Fibroblast of mammary gland (primary cell): ENCODE measurements around the gene CASZ1.

Source experiments
- DNase-seq: peaks from one replicate; pipeline ENCODE4 v3.0.0-alpha.2; 2010; ENCODE audit warnings: low read depth
- H3K4me3 ChIP-seq: 2 replicates; pipeline ENCODE4 v1.5.1; 2011; ENCODE audit warnings: low read depth, mild to moderate bottlenecking, low read length, moderate library complexity; ENCODE audit not compliant: control insufficient read depth
- TF ChIP-seq, protein P1 (sequence below): conservative IDR thresholded peaks from 2 replicates; pipeline ENCODE4 v1.5.1; 2011; ENCODE audit warnings: low read depth, low read length, inconsistent platforms; ENCODE audit not compliant: control insufficient read depth, insufficient read depth

Gene CASZ1

DNA sequence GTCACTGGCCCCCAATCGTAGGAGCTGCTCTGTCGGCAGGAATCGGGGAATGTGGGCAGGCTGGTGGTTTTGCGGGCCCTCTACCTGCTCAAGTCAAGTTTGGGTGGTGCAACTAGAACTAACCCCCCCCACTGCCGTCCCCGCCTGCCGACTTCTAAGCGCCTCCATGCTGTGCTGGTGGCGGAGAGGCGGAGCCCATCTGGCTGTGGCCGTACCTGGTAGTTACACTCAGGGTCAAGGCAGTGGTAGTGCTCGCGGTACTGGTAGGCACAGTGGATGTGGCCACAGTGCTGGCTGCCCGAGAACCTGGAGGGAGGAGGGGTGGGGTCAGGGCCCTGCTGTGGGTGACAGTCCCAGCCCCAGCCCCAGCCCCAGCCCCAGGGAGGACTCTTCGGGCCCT is 140.0 kb downstream of the CASZ1 start:
- TF ChIP-seq, protein P1, sequence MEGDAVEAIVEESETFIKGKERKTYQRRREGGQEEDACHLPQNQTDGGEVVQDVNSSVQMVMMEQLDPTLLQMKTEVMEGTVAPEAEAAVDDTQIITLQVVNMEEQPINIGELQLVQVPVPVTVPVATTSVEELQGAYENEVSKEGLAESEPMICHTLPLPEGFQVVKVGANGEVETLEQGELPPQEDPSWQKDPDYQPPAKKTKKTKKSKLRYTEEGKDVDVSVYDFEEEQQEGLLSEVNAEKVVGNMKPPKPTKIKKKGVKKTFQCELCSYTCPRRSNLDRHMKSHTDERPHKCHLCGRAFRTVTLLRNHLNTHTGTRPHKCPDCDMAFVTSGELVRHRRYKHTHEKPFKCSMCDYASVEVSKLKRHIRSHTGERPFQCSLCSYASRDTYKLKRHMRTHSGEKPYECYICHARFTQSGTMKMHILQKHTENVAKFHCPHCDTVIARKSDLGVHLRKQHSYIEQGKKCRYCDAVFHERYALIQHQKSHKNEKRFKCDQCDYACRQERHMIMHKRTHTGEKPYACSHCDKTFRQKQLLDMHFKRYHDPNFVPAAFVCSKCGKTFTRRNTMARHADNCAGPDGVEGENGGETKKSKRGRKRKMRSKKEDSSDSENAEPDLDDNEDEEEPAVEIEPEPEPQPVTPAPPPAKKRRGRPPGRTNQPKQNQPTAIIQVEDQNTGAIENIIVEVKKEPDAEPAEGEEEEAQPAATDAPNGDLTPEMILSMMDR: no peak
- no peak overlapping the region for H3K4me3 ChIP-seq
- no peak for DNase-seq

DNA sequence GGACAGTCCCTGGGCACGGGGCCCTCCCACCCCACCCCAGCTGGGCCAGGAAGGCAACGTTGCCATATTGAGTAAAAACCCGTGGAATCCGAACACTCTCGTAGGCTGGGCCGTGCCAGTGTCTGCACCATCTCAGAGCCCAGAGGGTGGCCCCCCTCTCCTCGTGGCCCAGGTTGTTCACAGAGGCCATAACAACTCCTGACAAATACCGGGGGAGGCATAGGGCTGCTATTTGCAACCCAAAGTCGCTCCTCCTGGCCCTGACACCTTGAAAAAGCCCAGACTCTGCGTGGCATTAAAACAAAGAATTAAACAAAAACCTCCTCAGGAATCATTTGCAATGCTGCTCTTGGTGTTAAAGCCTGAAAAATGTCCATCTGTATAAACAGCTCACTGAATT is 141.4 kb downstream of the CASZ1 start:
- no peak overlapping the region for H3K4me3 ChIP-seq
- TF ChIP-seq, protein P1: no peak
- no peak for DNase-seq

DNA sequence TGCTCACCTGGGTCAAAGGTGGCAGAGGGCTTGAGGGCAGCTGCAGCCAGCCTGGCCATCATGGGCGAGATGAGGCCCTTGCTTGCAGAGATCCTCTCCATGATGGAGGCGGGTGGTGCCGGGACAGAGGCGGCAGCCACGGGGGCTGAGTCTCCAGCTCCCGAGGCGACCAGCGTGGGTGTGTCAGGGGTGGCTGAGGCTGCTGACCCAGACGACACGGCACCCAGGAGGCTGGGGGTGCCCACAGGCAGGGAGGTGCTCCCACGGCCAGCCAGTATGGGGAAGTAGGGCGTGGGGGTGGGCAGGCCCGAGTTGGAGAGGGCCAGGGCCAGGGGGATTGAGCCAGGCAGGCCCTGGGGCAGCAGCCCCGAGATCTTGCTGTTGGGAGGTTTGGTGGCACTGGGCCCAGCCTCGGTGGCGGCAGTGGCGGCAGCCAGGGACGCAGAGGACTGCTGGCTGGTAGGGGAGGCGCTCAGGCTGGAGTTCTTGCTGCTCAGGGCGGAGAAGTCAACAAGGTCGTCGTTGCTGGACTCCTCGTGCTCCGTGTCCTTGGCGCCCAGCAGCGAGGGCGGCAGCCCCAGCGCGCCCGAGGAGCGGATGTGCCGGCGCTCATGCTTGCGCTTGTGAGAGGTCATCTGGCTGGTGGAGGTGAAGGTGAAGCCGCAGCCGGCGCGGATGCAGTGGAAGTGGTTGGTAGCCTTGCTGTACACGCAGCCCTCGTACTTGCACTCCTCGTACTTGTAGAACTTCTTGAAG is 142.9 kb downstream of the CASZ1 start:
- H3K4me3 ChIP-seq: no peak overlapping the region
- DNase-seq: no peak
- TF ChIP-seq, protein P1: no peak

DNA sequence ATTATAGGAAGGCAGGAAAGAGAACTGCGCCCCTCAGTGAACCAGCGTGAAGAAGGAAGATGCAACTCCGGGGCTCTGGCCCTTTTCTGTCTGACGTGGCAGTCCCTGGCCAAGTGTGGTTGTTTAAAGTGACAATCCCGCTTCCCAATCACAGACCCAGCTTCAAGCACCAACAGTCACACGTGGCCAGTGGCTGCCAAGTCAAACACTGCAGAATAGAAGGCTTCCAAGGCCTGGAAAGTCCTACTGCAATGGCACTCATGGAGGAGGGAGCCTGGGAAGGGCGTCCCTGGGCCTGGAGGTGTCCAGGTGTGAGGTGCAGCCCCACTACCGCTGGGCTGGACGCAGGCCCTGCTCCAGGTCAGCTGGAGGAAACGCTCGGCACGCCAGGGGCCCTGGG is 143.8 kb downstream of the CASZ1 start:
- no peak overlapping the region for H3K4me3 ChIP-seq
- DNase-seq: no peak
- TF ChIP-seq, protein P1: no peak

DNA sequence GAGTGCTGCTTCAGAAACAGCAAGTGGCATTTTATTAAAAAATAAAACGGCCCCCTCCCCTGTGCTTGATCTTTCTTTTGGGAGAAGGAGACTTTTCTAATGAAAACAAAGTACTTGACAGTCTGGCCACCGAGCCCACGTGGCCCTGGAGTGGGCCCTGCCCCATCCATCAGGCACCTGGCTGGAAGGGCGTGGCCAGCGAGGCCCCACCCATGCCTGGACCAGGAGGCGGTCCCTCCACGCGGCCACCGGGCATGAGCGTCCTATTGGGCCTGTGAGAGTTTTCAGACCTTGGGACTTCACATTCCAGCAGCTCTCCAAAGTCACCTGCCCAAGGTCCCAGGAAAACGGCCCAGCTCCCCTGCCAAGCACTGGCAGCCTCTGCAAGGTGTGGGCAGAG is 144.7 kb downstream of the CASZ1 start:
- H3K4me3 ChIP-seq: no peak overlapping the region
- DNase-seq: no peak

DNA sequence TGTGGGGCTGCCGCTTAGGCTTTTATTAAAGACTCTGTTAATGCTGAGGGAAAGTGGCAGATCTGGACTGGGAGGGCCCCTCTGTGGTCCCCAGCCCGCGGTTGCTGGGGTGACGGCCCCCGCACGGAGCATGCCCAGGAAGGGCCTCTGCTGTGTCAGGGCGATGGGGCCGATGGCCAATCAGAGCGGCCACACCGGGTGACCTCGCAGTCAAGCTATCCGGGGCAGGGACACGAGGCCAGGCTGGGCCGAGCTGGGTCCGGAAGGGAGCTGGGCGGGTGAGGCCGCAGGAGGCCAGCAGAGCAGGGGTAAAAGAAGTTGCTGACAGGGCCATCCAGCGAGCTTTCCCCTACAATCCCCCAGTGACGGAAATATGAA is 145.1 kb downstream of the CASZ1 start:
- no peak overlapping the region for H3K4me3 ChIP-seq
- DNase-seq: no peak
- TF ChIP-seq, protein P1: no peak

More for the DNA sequence above, 144.7 kb downstream of the CASZ1 start:
- TF ChIP-seq, protein P1: no peak
